ENCODE data around the gene TMEM254. TPM values are rescaled to one million over a fixed set of nuclear protein-coding genes. Genes with fewer than 3 reads are reported as not detected.
"Not testable (repeated sequence)": the region's sequence is repeated elsewhere in the genome, so short reads cannot be mapped to it uniquely, and the experiment has no call there.

TMEM254 gene
- total RNA-seq, 1 donor = 9.9 TPM

GRCh38 chr10:80079312-80079719, 851 bp downstream of the TMEM254 start:
- peak overlapping the region; percentile 87 for H3K4me3 ChIP-seq (ENCODE audit: low read depth, low read length)
- TF ChIP-seq CTCF (IDR thresholded peaks at IDR 0.05; ENCODE audit: insufficient read depth, low read depth, low read length) = no peak
- no peak for DNase-seq (ENCODE audit: low read depth)

GRCh38 chr10:80081026-80081425, 2.6 kb downstream of the TMEM254 start:
- DNase-seq (ENCODE audit: low read depth) = no peak
- TF ChIP-seq CTCF (IDR thresholded peaks at IDR 0.05; ENCODE audit: insufficient read depth, low read depth, low read length) = no peak
- H3K4me3 ChIP-seq (ENCODE audit: low read depth, low read length) = no peak overlapping the region

- H3K4me3 ChIP-seq (ENCODE audit: low read depth, low read length) = no peak overlapping the region
- peak; percentile 55 for DNase-seq (ENCODE audit: low read depth)
- no peak for TF ChIP-seq CTCF (IDR thresholded peaks at IDR 0.05; ENCODE audit: insufficient read depth, low read depth, low read length)
These were observed 3.6 kb downstream of the TMEM254 start for GRCh38 chr10:80081801-80082750.

- no peak for TF ChIP-seq CTCF (IDR thresholded peaks at IDR 0.05; ENCODE audit: insufficient read depth, low read depth, low read length)
- DNase-seq (ENCODE audit: low read depth) = no peak
- no peak overlapping the region for H3K4me3 ChIP-seq (ENCODE audit: low read depth, low read length)
These were observed 11.7 kb downstream of the TMEM254 start for GRCh38 chr10:80090121-80090520.

GRCh38 chr10:80094231-80094630, 15.8 kb downstream of the TMEM254 start:
- DNase-seq (ENCODE audit: low read depth) = peak; percentile 58
- no peak for TF ChIP-seq CTCF (IDR thresholded peaks at IDR 0.05; ENCODE audit: insufficient read depth, low read depth, low read length)
- H3K4me3 ChIP-seq (ENCODE audit: low read depth, low read length) = no peak overlapping the region

GRCh38 chr10:80098272-80098671, 19.8 kb downstream of the TMEM254 start:
- not testable (repeated sequence) for H3K4me3 ChIP-seq (ENCODE audit: low read depth, low read length); DNase-seq (ENCODE audit: low read depth)

- not testable (repeated sequence) for DNase-seq (ENCODE audit: low read depth); H3K4me3 ChIP-seq (ENCODE audit: low read depth, low read length)
These were observed 20.8 kb downstream of the TMEM254 start for GRCh38 chr10:80099295-80099694.

GRCh38 chr10:80100116-80100515, 21.7 kb downstream of the TMEM254 start:
- TF ChIP-seq CTCF (IDR thresholded peaks at IDR 0.05; ENCODE audit: insufficient read depth, low read depth, low read length) = no peak
- no peak overlapping the region for H3K4me3 ChIP-seq (ENCODE audit: low read depth, low read length)
- DNase-seq (ENCODE audit: low read depth) = no peak
